MCF 10A (cell line): Measurements from ENCODE around the gene PNPLA3. TPM values are rescaled to one million over a fixed set of nuclear protein-coding genes. Genes with fewer than 3 reads are reported as not detected.

ENCODE experiments used
- BruUV-seq: library from RNA; stranded (reverse); fragments of 400-500 nt; replicated peaks from 2 replicates; lab custom pipeline; 2021; lab: Mats Ljungman, UMichigan
- CTCF ChIA-PET: fragments of 300-600 bp; sonication (Branson Sonifier 250); formaldehyde crosslinking; extraction: SDS; loops from one replicate; lab custom pipeline; 2021; ENCODE audit warnings: antibody characterized with exemption, inconsistent platforms; lab: Yijun Ruan, JAX
- POLR2A ChIA-PET: fragments of 300-600, 350-650 bp; sonication (Branson Sonifier 250); formaldehyde crosslinking; extraction: SDS; loops from one replicate; lab custom pipeline; 2020; ENCODE audit warnings: antibody characterized with exemption, inconsistent platforms; lab: Yijun Ruan, JAX
- DNase-seq: peaks from one replicate; pipeline ENCODE4 v3.0.0-alpha.2; 2018; ENCODE audit not compliant: unreplicated experiment
- H3K27ac Mint-ChIP-seq: one replicate; pipeline ENCODE4 v1.8.0; 2022; ENCODE audit warnings: mild to moderate bottlenecking, low read depth, mixed read lengths; ENCODE audit not compliant: unreplicated experiment
- H3K27me3 Mint-ChIP-seq: one replicate; pipeline ENCODE4 v1.8.0; 2022; ENCODE audit warnings: mixed read lengths; ENCODE audit not compliant: insufficient read depth, unreplicated experiment
- H3K36me3 Mint-ChIP-seq: one replicate; pipeline ENCODE4 v1.8.0; 2022; ENCODE audit warnings: mild to moderate bottlenecking, moderate library complexity, mixed read lengths; ENCODE audit not compliant: insufficient read depth, unreplicated experiment
- H3K4me1 Mint-ChIP-seq: one replicate; pipeline ENCODE4 v1.8.0; 2022; ENCODE audit warnings: mixed read lengths; ENCODE audit not compliant: insufficient read depth, unreplicated experiment
- H3K4me3 Mint-ChIP-seq: one replicate; pipeline ENCODE4 v1.8.0; 2022; ENCODE audit warnings: mild to moderate bottlenecking, moderate library complexity, mixed read lengths; ENCODE audit not compliant: unreplicated experiment
- H3K9me3 Mint-ChIP-seq: one replicate; pipeline ENCODE4 v1.8.0; 2022; ENCODE audit warnings: mixed read lengths; ENCODE audit not compliant: unreplicated experiment
- intact Hi-C: fragments of 100-400 bp; cut with micrococcal nuclease; formaldehyde crosslinking; loops from 2 replicates; pipeline ENCODE4 v1.14.1; 2022
- total RNA-seq: library from RNA; stranded (reverse); gene quantifications from 2 replicates; pipeline ENCODE4 v1.2.3, GENCODE V29; 2022
- TF ChIP-seq, protein P1 (sequence below): fragments of 200-600 bp; IDR thresholded peaks from one replicate; pipeline ENCODE4 v1.8.0; 2022; ENCODE audit warnings: antibody characterized with exemption, mild to moderate bottlenecking; ENCODE audit not compliant: unreplicated experiment

Gene PNPLA3
- total RNA-seq, 1 experiment from 2014 or later = 4.2 TPM

DNA sequence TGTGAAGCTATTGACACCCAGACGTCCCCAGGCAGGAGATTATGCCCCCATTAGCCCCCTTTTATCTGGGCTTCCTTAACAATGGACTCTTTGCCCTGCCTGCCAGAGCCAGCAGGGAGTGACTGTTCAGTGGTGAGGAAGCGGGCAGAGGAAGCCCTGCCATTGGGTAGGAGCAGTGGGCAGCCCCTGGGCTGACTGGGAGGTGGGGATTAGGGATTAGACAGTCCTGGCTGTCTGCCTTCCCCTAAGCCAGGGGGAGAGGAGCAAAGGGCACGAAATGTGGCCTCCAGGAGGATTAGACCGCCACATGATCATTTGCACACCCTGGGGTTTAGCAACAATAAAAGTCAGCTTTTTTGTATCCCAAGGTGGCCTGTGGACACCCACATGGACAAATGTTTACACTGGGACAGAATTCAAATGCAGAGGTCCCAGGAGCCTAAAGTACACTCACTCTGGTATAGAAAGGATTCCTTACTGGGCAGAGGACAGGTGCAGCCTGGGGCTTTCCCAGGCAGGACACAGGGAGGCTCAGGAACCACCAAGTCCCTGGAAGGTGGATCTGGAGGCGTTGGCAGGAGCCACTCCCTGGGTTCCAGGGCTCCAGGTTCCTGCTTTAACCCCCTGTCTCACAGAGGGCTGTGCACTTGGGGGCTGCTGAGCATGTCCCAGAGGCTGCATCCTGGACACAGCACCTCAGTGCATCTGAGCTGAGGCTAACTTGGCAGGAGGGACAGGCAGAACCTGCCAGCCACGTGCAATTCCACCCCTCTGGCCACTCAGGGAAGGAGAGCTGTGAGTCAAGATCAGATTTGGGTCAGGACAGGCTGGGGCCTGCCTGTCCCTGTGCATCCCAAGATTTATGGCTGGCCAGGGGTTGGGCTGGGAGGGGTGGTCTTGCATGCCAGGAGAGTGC is 2.1 kb downstream of the PNPLA3 start:
- TF ChIP-seq, protein P1, sequence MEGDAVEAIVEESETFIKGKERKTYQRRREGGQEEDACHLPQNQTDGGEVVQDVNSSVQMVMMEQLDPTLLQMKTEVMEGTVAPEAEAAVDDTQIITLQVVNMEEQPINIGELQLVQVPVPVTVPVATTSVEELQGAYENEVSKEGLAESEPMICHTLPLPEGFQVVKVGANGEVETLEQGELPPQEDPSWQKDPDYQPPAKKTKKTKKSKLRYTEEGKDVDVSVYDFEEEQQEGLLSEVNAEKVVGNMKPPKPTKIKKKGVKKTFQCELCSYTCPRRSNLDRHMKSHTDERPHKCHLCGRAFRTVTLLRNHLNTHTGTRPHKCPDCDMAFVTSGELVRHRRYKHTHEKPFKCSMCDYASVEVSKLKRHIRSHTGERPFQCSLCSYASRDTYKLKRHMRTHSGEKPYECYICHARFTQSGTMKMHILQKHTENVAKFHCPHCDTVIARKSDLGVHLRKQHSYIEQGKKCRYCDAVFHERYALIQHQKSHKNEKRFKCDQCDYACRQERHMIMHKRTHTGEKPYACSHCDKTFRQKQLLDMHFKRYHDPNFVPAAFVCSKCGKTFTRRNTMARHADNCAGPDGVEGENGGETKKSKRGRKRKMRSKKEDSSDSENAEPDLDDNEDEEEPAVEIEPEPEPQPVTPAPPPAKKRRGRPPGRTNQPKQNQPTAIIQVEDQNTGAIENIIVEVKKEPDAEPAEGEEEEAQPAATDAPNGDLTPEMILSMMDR = no peak
- peak overlapping the region; percentile 83 for H3K4me3 Mint-ChIP-seq
- no TSS peak for BruUV-seq
- ChIA-PET CTCF (interaction anchor here (0.7 to 1.1 kb wide), 2 partner anchors 20 to 69 kb away, joined by 3 read pairs; no protein-coding TSS in a partner anchor), POLR2A (interaction anchor here (0.6 to 2.5 kb wide), 9 partner anchors 9 to 640 kb away, joined by 3 to 30 read pairs (median 4); partner anchors contain the start of gene SAMM50)
- peaks cover 22% of the 10 kb centered on the region for H3K36me3 Mint-ChIP-seq
- no peaks in the 10 kb centered on the region for H3K27me3 Mint-ChIP-seq
- peak; percentile 85 for DNase-seq
- H3K4me1 Mint-ChIP-seq = peaks cover 35% of the 10 kb centered on the region
- no peaks in the 10 kb centered on the region for H3K9me3 Mint-ChIP-seq
- peak overlapping the region; percentile 90 for H3K27ac Mint-ChIP-seq
- intact Hi-C loops = no loop called here

DNA sequence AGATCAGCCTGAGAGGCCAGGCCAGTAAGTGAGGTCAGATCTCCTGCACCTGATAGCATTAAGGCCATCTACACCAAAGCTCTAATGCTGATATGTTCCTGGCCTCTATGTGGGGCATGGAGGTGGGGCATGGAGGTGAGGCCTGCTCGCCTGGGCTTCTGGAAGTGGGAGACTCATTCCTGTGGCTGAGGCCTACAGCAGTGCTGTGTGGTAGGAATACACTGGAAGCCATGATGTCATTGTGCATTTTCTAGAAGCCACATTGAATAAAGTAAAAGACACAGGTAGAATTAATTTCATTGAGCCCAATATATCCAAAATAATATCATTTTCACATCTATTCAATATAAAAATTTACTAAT is 2.7 kb downstream of the PNPLA3 start:
- Mint-ChIP-seq H3K9me3 (no peaks in the 10 kb centered on the region), H3K4me1 (peaks cover 31% of the 10 kb centered on the region), H3K27ac (peak overlapping the region; percentile 90), H3K36me3 (peaks cover 29% of the 10 kb centered on the region), H3K27me3 (no peaks in the 10 kb centered on the region), H3K4me3 (no peak overlapping the region)
- DNase-seq = no peak
- ChIA-PET CTCF (interaction anchor here (0.6 to 1.1 kb wide), 2 partner anchors 20 to 844 kb away, joined by 3 read pairs; no protein-coding TSS in a partner anchor), POLR2A (interaction anchor here (1.0 to 2.5 kb wide), 7 partner anchors 8 to 36 kb away, joined by 3 to 30 read pairs (median 5); partner anchors contain the start of gene SAMM50)
- TF ChIP-seq, protein P1 = no peak
- intact Hi-C loops = no loop called here
- no TSS peak for BruUV-seq

DNA sequence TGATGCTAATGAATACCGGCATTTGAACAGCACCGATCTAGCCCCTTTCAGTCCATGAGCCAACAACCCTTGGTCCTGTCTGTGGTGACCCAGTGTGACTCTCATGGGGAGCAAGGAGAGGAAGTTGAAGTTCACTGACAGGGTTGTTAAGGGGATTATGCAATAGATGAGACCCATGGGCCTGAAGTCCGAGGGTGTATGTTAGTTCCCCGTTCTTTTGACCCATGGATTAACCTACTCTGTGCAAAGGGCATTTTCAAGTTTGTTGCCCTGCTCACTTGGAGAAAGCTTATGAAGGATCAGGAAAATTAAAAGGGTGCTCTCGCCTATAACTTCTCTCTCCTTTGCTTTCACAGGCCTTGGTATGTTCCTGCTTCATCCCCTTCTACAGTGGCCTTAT is 4.9 kb downstream of the PNPLA3 start:
- TF ChIP-seq, protein P1 = no peak
- intact Hi-C loops = no loop called here
- Mint-ChIP-seq H3K27me3 (no peaks in the 10 kb centered on the region), H3K4me3 (no peak overlapping the region), H3K36me3 (peaks cover 50% of the 10 kb centered on the region), H3K4me1 (peaks cover 19% of the 10 kb centered on the region), H3K27ac (no peak overlapping the region), H3K9me3 (no peaks in the 10 kb centered on the region)
- ChIA-PET POLR2A (interaction anchor here (1.7 to 2.6 kb wide), 2 partner anchors 13 to 26 kb away, joined by 5 to 18 read pairs; partner anchors contain the start of gene SAMM50), CTCF (interaction anchor here (1.0 kb wide), 1 partner anchor 18 kb away, joined by 6 read pairs; no protein-coding TSS in a partner anchor)
- no peak for DNase-seq
- BruUV-seq = no TSS peak

DNA sequence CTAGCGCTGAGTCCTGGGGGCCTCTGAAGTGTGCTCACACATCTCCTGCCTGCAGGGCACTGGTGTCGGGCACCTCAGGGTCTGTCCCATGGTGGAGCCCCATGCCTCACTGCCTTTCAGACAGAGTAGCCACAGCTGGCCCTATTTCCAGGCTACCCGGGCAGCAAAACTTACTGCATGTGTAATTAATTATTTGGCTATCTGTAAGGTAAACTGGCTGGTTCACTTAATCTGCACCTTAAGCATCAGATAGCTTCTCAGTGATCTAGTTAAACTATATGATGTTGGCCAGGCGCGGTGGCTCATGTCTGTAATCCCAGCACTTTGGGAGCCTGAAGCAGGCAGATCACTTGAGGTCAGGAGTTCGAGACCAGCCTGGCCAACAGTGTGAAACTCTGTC is 5.3 kb downstream of the PNPLA3 start:
- Mint-ChIP-seq H3K27ac (no peak overlapping the region), H3K36me3 (peaks cover 53% of the 10 kb centered on the region), H3K27me3 (no peaks in the 10 kb centered on the region), H3K9me3 (no peaks in the 10 kb centered on the region), H3K4me3 (no peak overlapping the region), H3K4me1 (peaks cover 19% of the 10 kb centered on the region)
- ChIA-PET POLR2A (interaction anchor here (2.6 kb wide), 1 partner anchor 26 kb away, joined by 18 read pairs; the partner anchor contains the start of gene SAMM50), CTCF (interaction anchor here (1.0 kb wide), 1 partner anchor 18 kb away, joined by 6 read pairs; no protein-coding TSS in a partner anchor)
- BruUV-seq = no TSS peak
- no peak for DNase-seq
- TF ChIP-seq, protein P1 = no peak
- intact Hi-C loops = no loop called here
